Dermis microvascular lymphatic vessel endothelial cell (primary cell): Measurements from ENCODE around the gene RARS1. TPM values are rescaled to one million over a fixed set of nuclear protein-coding genes. Genes with fewer than 3 reads are reported as not detected.
A peak's percentile ranks its signal among the peaks of the same experiment; 100 is the strongest.
"Not testable (repeated sequence)": the region's sequence is repeated elsewhere in the genome, so short reads cannot be mapped to it uniquely, and the experiment has no call there.

Experiments used
- DNase-seq, 2 donors: peaks; one replicate each; pipeline versions ENCODE4 v3.0.0 to v3.0.0-alpha.2; 2010; ENCODE audit warnings: low read depth in 2 of 2
- total RNA-seq: library from RNA; depleted of rRNA; stranded (reverse); fragments of >200 nt; gene quantifications from 2 replicates; pipeline ENCODE4 v1.2.1, GENCODE V29; 2014

The RARS1 gene
- total RNA-seq, 1 donor from 2014 or later: 92.4 TPM

- DNase-seq: no peak
Measured at GRCh38 chr5:168480601-168481000, 5.7 kb upstream of the RARS1 start.

GRCh38 chr5:168481330-168481788 is 4.9 kb upstream of the RARS1 start:
- no peak for DNase-seq

- DNase-seq: no peak
Measured at GRCh38 chr5:168482361-168482760, 3.9 kb upstream of the RARS1 start.

GRCh38 chr5:168489059-168489458 is 2.8 kb downstream of the RARS1 start:
- no peak for DNase-seq

- no peak for DNase-seq
Measured at GRCh38 chr5:168494057-168494555, 7.8 kb downstream of the RARS1 start.

GRCh38 chr5:168502563-168503237 is 16.4 kb downstream of the RARS1 start:
- DNase-seq: no peak

GRCh38 chr5:168513861-168514428 is 27.7 kb downstream of the RARS1 start:
- no peak for DNase-seq

- DNase-seq: no peak
Measured at GRCh38 chr5:168525856-168526255, 39.6 kb downstream of the RARS1 start.

GRCh38 chr5:168527756-168528295 is 41.6 kb downstream of the RARS1 start:
- no peak for DNase-seq

- DNase-seq: peak in 1 of 2 donors; percentile 36
Measured at GRCh38 chr5:168528521-168529373, 42.5 kb downstream of the RARS1 start, which contains the start of gene FBLL1. Gene FBLL1, plus strand, starts transcription at chr5:168529305. Its CDS starts 200 bp downstream, at chr5:168529505.

GRCh38 chr5:168529374-168530234 is 43.3 kb downstream of the RARS1 start:
- DNase-seq: no peak

- no peak for DNase-seq
Measured at GRCh38 chr5:168530621-168531150, 44.4 kb downstream of the RARS1 start.

- DNase-seq: no peak
Measured at GRCh38 chr5:168531191-168531590, 44.9 kb downstream of the RARS1 start.

- no peak for DNase-seq
Measured at GRCh38 chr5:168531987-168532864, 46.0 kb downstream of the RARS1 start.

- not testable (repeated sequence) for DNase-seq
Measured at GRCh38 chr5:168534351-168534750, 48.1 kb downstream of the RARS1 start.

GRCh38 chr5:168537176-168537575 is 50.9 kb downstream of the RARS1 start:
- DNase-seq: no peak

- DNase-seq: no peak
Measured at GRCh38 chr5:168549554-168549953, 63.3 kb downstream of the RARS1 start.

- peak in 1 of 2 donors; percentile 40 for DNase-seq
Measured at GRCh38 chr5:168550656-168551055, 64.4 kb downstream of the RARS1 start.

GRCh38 chr5:168552146-168552545 is 65.9 kb downstream of the RARS1 start:
- DNase-seq: peak; percentile 36 to 50
